Colonic mucosa (tissue), 4 donors: ENCODE data around the gene RAB6A. TPM values are rescaled to one million over a fixed set of nuclear protein-coding genes. Genes with fewer than 3 reads are reported as not detected.
"Not testable (repeated sequence)": the region's sequence is repeated elsewhere in the genome, so short reads cannot be mapped to it uniquely, and the experiment has no call there.

Experiments
- DNase-seq: peaks from one replicate; pipeline ENCODE4 v3.0.0-alpha.2; 2020
- H3K27ac ChIP-seq: fragments of 200-600 bp; one replicate; pipeline ENCODE4 v1.8.0; 2021
- H3K27me3 ChIP-seq: fragments of 200-600 bp; one replicate; pipeline ENCODE4 v1.8.0; 2021
- H3K36me3 ChIP-seq: fragments of 200-600 bp; one replicate; pipeline ENCODE4 v1.8.0; 2021
- H3K4me1 ChIP-seq: fragments of 200-600 bp; one replicate; pipeline ENCODE4 v1.8.0; 2021; ENCODE audit warnings: mild to moderate bottlenecking
- H3K4me3 ChIP-seq: fragments of 200-600 bp; one replicate; pipeline ENCODE4 v1.8.0; 2021
- H3K9ac ChIP-seq, 2 donors: one replicate each; pipeline ENCODE4 v1.7.0; 2013; ENCODE audit warnings: control low read depth in 2 of 2, low read depth in 2 of 2, low read length in 2 of 2
- H3K9me3 ChIP-seq: fragments of 200-600 bp; one replicate; pipeline ENCODE4 v1.8.0; 2021
- intact Hi-C: fragments of 100-400 bp; cut with DNase I; formaldehyde crosslinking; loops from one replicate; pipeline ENCODE4 v1.14.1; 2022
- total RNA-seq, 2 donors: library from RNA; stranded (reverse); fragmentation: NEBNext Ultra II Directional in 1 of 2; extraction: Animal tissue kit (Norgen Biotek cat#: 25700) in 1 of 2; gene quantifications; one replicate each; pipeline ENCODE4 v1.2.1, GENCODE V29; 2021
- TF ChIP-seq, protein P1 (sequence below): fragments of 200-600 bp; IDR thresholded peaks from one replicate; pipeline ENCODE4 v1.8.0; 2022; ENCODE audit warnings: antibody characterized with exemption, mild to moderate bottlenecking
- donor health status: healthy.
- donor health status: DM: no; HTN: no; CAD: no.
- donor health status: DM: no; HTN: no; CAD: no.

The RAB6A gene
- total RNA-seq, 2 donors from 2014 or later: 160 to 198 TPM

DNA sequence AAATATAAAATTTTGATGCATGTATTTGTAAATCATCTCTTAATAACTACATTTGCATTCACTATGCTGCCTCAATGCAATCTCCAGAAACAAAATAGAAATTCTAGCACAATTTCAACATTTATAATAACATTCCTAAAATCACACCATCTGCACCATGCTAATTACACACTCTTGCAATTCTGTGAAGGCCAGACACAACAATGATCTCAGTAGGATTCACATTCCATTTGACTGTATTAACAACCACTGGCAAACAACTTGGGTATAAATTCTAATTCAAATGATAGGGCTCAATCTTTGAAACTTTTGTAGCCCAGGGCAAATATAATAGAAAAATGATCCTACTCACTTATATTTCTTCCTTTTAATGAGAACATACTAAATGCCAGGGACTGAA is 25.9 kb downstream of the RAB6A start:
- Histone ChIP-seq H3K9ac (no peak overlapping the region), H3K36me3 (no peaks in the 10 kb centered on the region), H3K4me1 (no peaks in the 10 kb centered on the region), H3K27ac (no peak overlapping the region), H3K9me3 (no peaks in the 10 kb centered on the region), H3K27me3 (no peaks in the 10 kb centered on the region), H3K4me3 (no peak overlapping the region)
- no peak for DNase-seq
- TF ChIP-seq, protein P1, sequence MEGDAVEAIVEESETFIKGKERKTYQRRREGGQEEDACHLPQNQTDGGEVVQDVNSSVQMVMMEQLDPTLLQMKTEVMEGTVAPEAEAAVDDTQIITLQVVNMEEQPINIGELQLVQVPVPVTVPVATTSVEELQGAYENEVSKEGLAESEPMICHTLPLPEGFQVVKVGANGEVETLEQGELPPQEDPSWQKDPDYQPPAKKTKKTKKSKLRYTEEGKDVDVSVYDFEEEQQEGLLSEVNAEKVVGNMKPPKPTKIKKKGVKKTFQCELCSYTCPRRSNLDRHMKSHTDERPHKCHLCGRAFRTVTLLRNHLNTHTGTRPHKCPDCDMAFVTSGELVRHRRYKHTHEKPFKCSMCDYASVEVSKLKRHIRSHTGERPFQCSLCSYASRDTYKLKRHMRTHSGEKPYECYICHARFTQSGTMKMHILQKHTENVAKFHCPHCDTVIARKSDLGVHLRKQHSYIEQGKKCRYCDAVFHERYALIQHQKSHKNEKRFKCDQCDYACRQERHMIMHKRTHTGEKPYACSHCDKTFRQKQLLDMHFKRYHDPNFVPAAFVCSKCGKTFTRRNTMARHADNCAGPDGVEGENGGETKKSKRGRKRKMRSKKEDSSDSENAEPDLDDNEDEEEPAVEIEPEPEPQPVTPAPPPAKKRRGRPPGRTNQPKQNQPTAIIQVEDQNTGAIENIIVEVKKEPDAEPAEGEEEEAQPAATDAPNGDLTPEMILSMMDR: no peak
- intact Hi-C loops: no loop called here

DNA sequence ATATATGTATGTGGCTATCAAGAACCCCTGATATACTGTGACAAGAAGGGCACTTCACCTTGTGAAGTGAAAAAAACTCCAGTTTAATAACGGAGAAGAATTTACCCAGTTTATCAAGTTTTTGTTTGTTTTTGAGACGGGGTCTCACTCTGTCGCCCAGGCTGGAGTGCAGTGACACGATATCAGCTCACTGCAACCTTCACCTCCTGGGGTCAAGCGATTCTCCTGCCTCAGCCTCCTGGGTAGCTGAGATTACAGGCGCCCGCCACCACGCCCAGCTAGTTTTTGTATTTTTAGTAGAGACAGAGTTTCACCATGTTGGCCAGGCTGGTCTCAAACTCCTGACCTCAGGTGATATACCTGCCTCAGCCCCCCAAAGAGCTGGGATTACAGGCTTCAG is 26.9 kb downstream of the RAB6A start:
- H3K4me3 ChIP-seq, intact Hi-C loops, H3K9ac ChIP-seq, H3K36me3 ChIP-seq, H3K4me1 ChIP-seq, H3K27me3 ChIP-seq, H3K27ac ChIP-seq, DNase-seq, H3K9me3 ChIP-seq: not testable (repeated sequence)

DNA sequence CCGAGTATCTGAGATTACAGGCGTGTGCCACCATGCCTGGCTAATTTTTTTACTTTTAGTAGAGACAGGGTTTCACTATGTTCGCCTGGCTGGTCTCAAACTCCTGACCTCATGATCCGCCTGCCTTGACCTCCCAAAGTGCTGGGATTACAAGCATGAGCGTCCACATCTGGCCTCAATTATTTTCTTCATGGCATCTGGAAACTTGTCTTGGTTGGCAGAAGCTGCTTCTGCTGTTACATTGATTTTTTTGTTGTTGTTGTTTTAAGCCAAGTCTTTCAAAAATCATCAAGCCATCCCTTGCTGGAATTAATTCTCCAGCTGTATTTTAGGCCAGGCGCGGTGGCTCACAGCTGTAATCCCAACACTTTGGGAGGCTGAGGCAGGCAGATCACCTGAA is 27.9 kb downstream of the RAB6A start:
- H3K9me3 ChIP-seq, H3K27ac ChIP-seq, intact Hi-C loops, H3K4me3 ChIP-seq, H3K9ac ChIP-seq, H3K4me1 ChIP-seq, H3K36me3 ChIP-seq, H3K27me3 ChIP-seq, DNase-seq: not testable (repeated sequence)

DNA sequence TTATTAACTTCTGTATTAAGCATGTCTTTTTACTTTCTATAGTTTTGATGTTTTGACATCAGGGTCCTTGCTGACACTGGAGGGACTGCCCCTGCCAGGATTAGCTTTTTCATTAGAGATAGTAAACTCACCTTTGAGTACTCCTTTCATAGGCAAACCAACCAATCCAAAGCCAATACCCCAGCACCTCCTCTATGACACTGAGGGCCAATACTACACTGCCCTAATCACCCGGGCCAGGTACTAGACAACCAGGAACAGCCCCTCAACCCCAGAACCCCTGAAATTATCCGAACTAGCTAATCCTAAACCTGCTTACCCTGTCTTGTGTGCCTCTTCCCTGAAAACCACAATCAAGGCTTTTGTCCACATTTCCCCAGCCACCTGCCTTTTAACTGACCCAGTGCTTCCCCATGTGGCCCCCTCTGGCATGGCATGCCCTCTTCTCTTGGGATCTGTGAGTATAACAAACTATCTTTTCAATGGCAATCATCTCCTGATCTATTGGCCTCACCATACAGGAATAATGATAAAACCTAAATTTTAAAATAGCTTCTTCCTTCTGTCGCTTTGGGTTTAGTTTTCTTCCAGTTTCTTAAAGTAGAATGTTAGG is 31.2 kb downstream of the RAB6A start:
- Histone ChIP-seq H3K9ac (no peak overlapping the region), H3K27ac (no peak overlapping the region), H3K4me1 (no peaks in the 10 kb centered on the region), H3K36me3 (no peaks in the 10 kb centered on the region), H3K9me3 (no peaks in the 10 kb centered on the region), H3K27me3 (no peaks in the 10 kb centered on the region), H3K4me3 (no peak overlapping the region)
- no peak for DNase-seq
- TF ChIP-seq, protein P1: no peak
- intact Hi-C loops: no loop called here

DNA sequence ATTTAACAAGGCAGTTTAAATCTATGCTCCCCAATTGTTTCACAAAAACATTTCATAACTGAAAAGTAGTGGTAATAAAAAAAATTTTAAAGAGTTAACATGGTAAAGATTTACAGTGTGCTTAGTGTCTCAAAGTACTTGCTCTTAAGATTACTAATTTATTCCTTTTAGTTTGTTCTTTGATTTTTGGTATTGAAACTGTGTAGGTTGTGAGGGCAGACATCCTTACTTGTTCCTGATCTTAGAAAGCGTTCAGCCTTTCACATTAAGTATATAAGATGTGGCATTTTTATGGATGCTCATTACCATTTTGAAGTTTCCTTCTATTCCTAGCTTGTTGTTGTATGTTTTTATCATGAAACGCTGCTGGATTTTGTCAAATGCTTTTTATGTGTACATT is 32.9 kb downstream of the RAB6A start:
- no peak for DNase-seq
- no peaks in the 10 kb centered on the region for H3K9me3 ChIP-seq
- H3K27ac ChIP-seq: no peak overlapping the region
- no peaks in the 10 kb centered on the region for H3K36me3 ChIP-seq
- no peaks in the 10 kb centered on the region for H3K4me1 ChIP-seq
- no peak overlapping the region for H3K4me3 ChIP-seq
- H3K27me3 ChIP-seq: no peaks in the 10 kb centered on the region
- no peak overlapping the region for H3K9ac ChIP-seq
- intact Hi-C loops: no loop called here
- TF ChIP-seq, protein P1: no peak

DNA sequence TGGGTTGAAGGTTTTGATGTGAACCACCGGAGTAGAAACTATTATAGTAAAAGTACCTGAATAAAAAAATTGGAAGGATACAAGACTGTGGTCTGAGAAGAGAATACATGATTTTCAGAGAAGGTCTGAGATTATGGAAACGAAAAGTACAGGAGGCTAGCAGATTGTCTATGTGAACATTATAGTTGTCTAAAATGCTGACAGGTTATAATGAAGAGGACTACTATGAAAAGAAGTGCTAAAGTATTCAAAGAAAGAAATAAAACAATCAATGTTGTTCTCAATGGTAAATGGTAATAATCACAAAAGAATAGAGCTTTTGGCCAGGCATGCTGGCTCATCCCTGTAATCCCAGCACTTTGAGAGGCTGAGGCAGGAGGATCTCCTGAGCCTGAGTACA is 34.0 kb downstream of the RAB6A start:
- Histone ChIP-seq H3K27ac (no peak overlapping the region), H3K4me1 (no peaks in the 10 kb centered on the region), H3K9me3 (no peaks in the 10 kb centered on the region), H3K27me3 (no peaks in the 10 kb centered on the region), H3K36me3 (no peaks in the 10 kb centered on the region), H3K9ac (no peak overlapping the region), H3K4me3 (no peak overlapping the region)
- DNase-seq: no peak
- intact Hi-C loops: no loop called here
- TF ChIP-seq, protein P1: no peak

DNA sequence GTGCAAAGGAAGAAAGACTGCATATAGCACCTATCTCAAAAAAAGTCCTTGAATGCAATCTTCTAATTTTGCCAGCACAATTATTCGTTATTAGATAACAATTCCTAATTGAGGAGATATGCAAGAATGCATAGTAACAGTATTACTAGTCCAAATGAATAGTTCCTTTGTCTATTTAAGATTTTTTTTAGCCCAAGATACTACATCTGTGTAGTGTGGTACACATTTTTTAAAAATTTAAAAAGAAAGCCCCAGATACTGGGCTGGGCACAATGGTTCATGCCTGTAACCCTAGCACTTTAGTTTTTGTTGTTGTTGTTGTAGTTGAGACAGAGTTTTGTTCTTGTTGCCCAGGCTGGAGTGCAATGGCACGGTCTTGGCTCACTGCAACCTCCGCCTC is 43.7 kb downstream of the RAB6A start:
- H3K4me1 ChIP-seq: no peaks in the 10 kb centered on the region
- no peaks in the 10 kb centered on the region for H3K36me3 ChIP-seq
- H3K27me3 ChIP-seq: no peaks in the 10 kb centered on the region
- intact Hi-C loops: no loop called here
- no peak overlapping the region for H3K9ac ChIP-seq
- TF ChIP-seq, protein P1: no peak
- H3K4me3 ChIP-seq: no peak overlapping the region
- no peak overlapping the region for H3K27ac ChIP-seq
- no peaks in the 10 kb centered on the region for H3K9me3 ChIP-seq
- no peak for DNase-seq
